HS-5 (cell line): ENCODE results near the gene TUBGCP6.
"Not testable (repeated sequence)": the region's sequence is repeated elsewhere in the genome, so short reads cannot be mapped to it uniquely, and the experiment has no call there.

ENCODE experiments used
- DNase-seq: peaks from one replicate; pipeline ENCODE4 v3.0.0-alpha.2; 2012; ENCODE audit warnings: low read depth

Gene TUBGCP6

GRCh38 chr22:50179937-50180726, 64.7 kb downstream of the TUBGCP6 start:
- DNase-seq, result no peak

GRCh38 chr22:50178871-50179869, 65.7 kb downstream of the TUBGCP6 start:
- no peak for DNase-seq

- DNase-seq, result no peak
These were observed 66.4 kb downstream of the TUBGCP6 start for GRCh38 chr22:50178471-50178864.

- DNase-seq, result no peak
These were observed 67.0 kb downstream of the TUBGCP6 start for GRCh38 chr22:50177537-50178470.

- no peak for DNase-seq
These were observed 67.8 kb downstream of the TUBGCP6 start for GRCh38 chr22:50176850-50177536.

- DNase-seq, result no peak
These were observed 68.6 kb downstream of the TUBGCP6 start for GRCh38 chr22:50175921-50176849.

- DNase-seq, result no peak
These were observed 69.7 kb downstream of the TUBGCP6 start for GRCh38 chr22:50175191-50175461.

- no peak for DNase-seq
These were observed 70.2 kb downstream of the TUBGCP6 start for GRCh38 chr22:50174382-50175190.

GRCh38 chr22:50173983-50174355, 70.9 kb downstream of the TUBGCP6 start:
- no peak for DNase-seq

GRCh38 chr22:50173311-50173982, 71.4 kb downstream of the TUBGCP6 start:
- DNase-seq, result no peak

- no peak for DNase-seq
These were observed 72.8 kb downstream of the TUBGCP6 start for GRCh38 chr22:50171965-50172421.

GRCh38 chr22:50171319-50171964, 73.4 kb downstream of the TUBGCP6 start:
- no peak for DNase-seq

- DNase-seq, result no peak
These were observed 74.1 kb downstream of the TUBGCP6 start, which contains the start of gene PANX2 for GRCh38 chr22:50170453-50171318. Gene PANX2 (plus strand): TSS chr22:50170731. CDS start chr22:50170731, 0 bp downstream.

- DNase-seq, result no peak
These were observed 75.0 kb downstream of the TUBGCP6 start for GRCh38 chr22:50169774-50170341.

- DNase-seq, result no peak
These were observed 75.6 kb downstream of the TUBGCP6 start for GRCh38 chr22:50169181-50169759.

- not testable (repeated sequence) for DNase-seq
These were observed 76.2 kb downstream of the TUBGCP6 start for GRCh38 chr22:50168490-50169180.
